GM12891 (cell line): Measurements from ENCODE around the gene ACKR2.

Experiments used
- POLR2A ChIP-seq: IDR thresholded peaks from 2 replicates; pipeline ENCODE4 v1.6.1; 2011; ENCODE audit warnings: low read depth, low read length, control low read depth
- POLR2AphosphoS5 ChIP-seq: IDR thresholded peaks from 2 replicates; pipeline ENCODE4 v1.6.1; 2011; ENCODE audit warnings: low read depth, low read length, control low read depth
- POU2F2 ChIP-seq: IDR thresholded peaks from 2 replicates; pipeline ENCODE4 v1.6.1; 2011; ENCODE audit warnings: low read depth, mild to moderate bottlenecking, control low read depth, low read length, moderate library complexity
- TAF1 ChIP-seq: IDR thresholded peaks from 2 replicates; pipeline ENCODE4 v1.6.1; 2011; ENCODE audit warnings: low read depth, low read length, control low read depth

DNA sequence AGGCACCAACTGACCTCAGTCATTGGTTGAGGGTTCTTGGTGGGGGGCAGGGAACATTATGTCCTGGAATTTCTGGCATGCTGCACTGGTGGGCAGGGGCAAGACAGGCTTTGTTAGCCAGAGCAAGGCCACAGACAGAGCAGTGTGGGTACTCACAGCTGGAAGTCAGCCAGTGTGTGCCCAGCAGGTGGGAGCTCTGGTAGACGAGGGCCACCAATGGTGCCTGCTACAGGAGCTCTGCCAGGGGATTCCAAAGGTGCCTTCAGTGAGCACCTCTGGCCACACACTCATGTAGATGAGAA is 35.1 kb downstream of the ACKR2 start:
- no peak for TF ChIP-seq POU2F2
- TF ChIP-seq POLR2A, result no peak
- TF ChIP-seq TAF1, result no peak
- TF ChIP-seq POLR2AphosphoS5, result no peak
